SIG-M5 treated with dmso at 0.1 percent for 504 hours (cell line): ENCODE results near the gene PCDHB13.

Experiments
- DNase-seq: peaks from one replicate; lab custom pipeline; 2025; ENCODE audit not compliant: unreplicated experiment; lab: John Stamatoyannopoulos, UW

The PCDHB13 gene

GRCh38 chr5:141260458-141261237 lies 46.9 kb downstream of the PCDHB13 start:
- no peak for DNase-seq

GRCh38 chr5:141261238-141261546 lies 47.5 kb downstream of the PCDHB13 start:
- DNase-seq: no peak
